Fibroblast of the aortic adventitia (primary cell): ENCODE results near the gene RIOK3. TPM values are rescaled to one million over a fixed set of nuclear protein-coding genes. Genes with fewer than 3 reads are reported as not detected.
"Not testable (repeated sequence)": the region's sequence is repeated elsewhere in the genome, so short reads cannot be mapped to it uniquely, and the experiment has no call there.

Experiments
- DNase-seq: peaks from one replicate; pipeline ENCODE4 v3.0.0-alpha.2; 2010; ENCODE audit warnings: low read depth
- H3K4me3 ChIP-seq: 2 replicates; pipeline ENCODE4 v1.5.1; 2011; ENCODE audit warnings: low read depth, mild to moderate bottlenecking, control low read depth, low read length, moderate library complexity
- CTCF ChIP-seq: IDR thresholded peaks from 2 replicates; pipeline ENCODE4 v1.5.1; 2011; ENCODE audit warnings: mild to moderate bottlenecking, low read length, control low read depth, inconsistent platforms; ENCODE audit not compliant: insufficient read depth
- total RNA-seq: library from RNA; depleted of rRNA; stranded (reverse); fragments of >200 nt; gene quantifications from 2 replicates; pipeline ENCODE4 v1.2.3, GENCODE V29; 2012; ENCODE audit warnings: low replicate concordance

RIOK3 gene
- total RNA-seq, 1 donor: 89.3 TPM

- no peak overlapping the region for H3K4me3 ChIP-seq
- DNase-seq: no peak
- TF ChIP-seq CTCF: no peak
Observed at GRCh38 chr18:23479829-23480505, 26.9 kb downstream of the RIOK3 start.

- H3K4me3 ChIP-seq: no peak overlapping the region
- no peak for DNase-seq
- TF ChIP-seq CTCF: no peak
Observed at GRCh38 chr18:23484561-23485182, 31.6 kb downstream of the RIOK3 start.

- DNase-seq: no peak
- no peak for TF ChIP-seq CTCF
- H3K4me3 ChIP-seq: no peak overlapping the region
Observed at GRCh38 chr18:23485386-23485785, 32.3 kb downstream of the RIOK3 start.

GRCh38 chr18:23487738-23488570 lies 34.9 kb downstream of the RIOK3 start:
- peak; percentile 51 for DNase-seq
- TF ChIP-seq CTCF: no peak
- H3K4me3 ChIP-seq: peak overlapping the region; percentile 31

GRCh38 chr18:23489586-23489985 lies 36.5 kb downstream of the RIOK3 start:
- DNase-seq: peak; percentile 90
- not testable (repeated sequence) for H3K4me3 ChIP-seq

GRCh38 chr18:23493654-23494053 lies 40.6 kb downstream of the RIOK3 start:
- no peak for DNase-seq
- TF ChIP-seq CTCF: no peak
- no peak overlapping the region for H3K4me3 ChIP-seq

- no peak for TF ChIP-seq CTCF
- no peak for DNase-seq
- no peak overlapping the region for H3K4me3 ChIP-seq
Observed at GRCh38 chr18:23494992-23495391, 41.9 kb downstream of the RIOK3 start.
